Fibroblast of villous mesenchyme (primary cell): ENCODE data around the gene GNB1. TPM values are rescaled to one million over a fixed set of nuclear protein-coding genes. Genes with fewer than 3 reads are reported as not detected.

Source experiments
- DNase-seq: peaks from one replicate; pipeline ENCODE4 v3.0.0-alpha.2; 2010; ENCODE audit warnings: low read depth
- H3K4me3 ChIP-seq: 2 replicates; pipeline ENCODE4 v1.5.1; 2011; ENCODE audit warnings: low read depth, mild to moderate bottlenecking, low read length
- CTCF ChIP-seq: IDR thresholded peaks from 2 replicates; pipeline ENCODE4 v1.5.1; 2012; ENCODE audit warnings: low read depth, mild to moderate bottlenecking, low read length; ENCODE audit not compliant: insufficient read depth
- total RNA-seq: library from RNA; depleted of rRNA; stranded (reverse); fragments of >200 nt; gene quantifications from 2 replicates; pipeline ENCODE4 v1.2.3, GENCODE V29; 2012

The GNB1 gene
- total RNA-seq, 1 donor: 124 TPM

GRCh38 chr1:1918901-1919303 is 28.0 kb upstream of the GNB1 start, which contains the start of gene TMEM52:
Gene TMEM52, minus strand, starts transcription at chr1:1919279. Its CDS starts 14 bp downstream, at chr1:1919265.
- TF ChIP-seq CTCF: no peak
- no peak for DNase-seq

GRCh38 chr1:1917995-1918900 is 27.4 kb upstream of the GNB1 start:
- peak overlapping the region; percentile 57 for H3K4me3 ChIP-seq
- DNase-seq: no peak
- no peak for TF ChIP-seq CTCF

More at GRCh38 chr1:1918901-1919303, 28.0 kb upstream of the GNB1 start, which contains the start of gene TMEM52:
- H3K4me3 ChIP-seq: peak within 1 kb of the TSS; percentile 57

- no peak overlapping the region for H3K4me3 ChIP-seq
- no peak for TF ChIP-seq CTCF
- DNase-seq: no peak
Observed at GRCh38 chr1:1917304-1917976, 26.6 kb upstream of the GNB1 start.

- no peak for TF ChIP-seq CTCF
- no peak for DNase-seq
- H3K4me3 ChIP-seq: no peak overlapping the region
Observed at GRCh38 chr1:1916851-1917251, 26.0 kb upstream of the GNB1 start.

GRCh38 chr1:1915911-1916840 is 25.3 kb upstream of the GNB1 start:
- no peak for TF ChIP-seq CTCF
- DNase-seq: no peak
- no peak overlapping the region for H3K4me3 ChIP-seq

GRCh38 chr1:1914971-1915692 is 24.2 kb upstream of the GNB1 start, which contains the start of gene CALML6:
Gene CALML6, plus strand, starts transcription at chr1:1915260. Its CDS starts 21 bp downstream, at chr1:1915281.
- no peak for TF ChIP-seq CTCF
- no peak for DNase-seq
- no peak within 1 kb of the TSS for H3K4me3 ChIP-seq
